CD4-positive, alpha-beta T cell treated with Interleukin-15 for 4 hours (primary cell): ENCODE results near the gene TRAF3IP1.

Experiments used
- DNase-seq: peaks from one replicate; pipeline ENCODE4 v3.0.0-alpha.2; 2020; ENCODE audit warnings: low spot score

The TRAF3IP1 gene

GRCh38 chr2:238449241-238449640, 128.9 kb downstream of the TRAF3IP1 start:
- no peak for DNase-seq

DNA sequence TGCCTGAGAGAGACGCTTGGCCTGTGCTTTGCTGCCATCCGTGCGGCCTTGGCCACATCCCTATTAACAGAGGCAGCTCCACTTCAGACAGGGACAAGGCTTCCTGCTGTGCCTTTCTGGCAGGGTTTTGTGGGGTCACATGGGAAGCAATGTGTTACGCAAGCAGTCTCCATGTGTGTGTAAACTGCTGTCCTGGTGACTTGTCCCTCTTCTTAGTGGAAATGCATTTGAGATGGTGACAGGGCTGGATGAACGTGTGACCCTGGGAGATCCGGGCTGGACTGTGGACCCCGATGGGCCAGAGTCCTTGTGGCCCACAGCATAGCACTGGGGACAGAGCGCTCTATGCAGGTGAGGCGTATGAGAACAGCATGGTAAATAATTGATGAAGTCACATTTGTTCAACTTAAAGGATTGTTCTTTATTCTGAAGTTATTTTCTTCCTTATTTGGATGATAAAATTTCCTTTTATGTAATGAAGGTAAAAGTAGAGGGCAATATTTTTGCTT, 129.6 kb downstream of the TRAF3IP1 start:
- no peak for DNase-seq

GRCh38 chr2:238450440-238450861, 130.1 kb downstream of the TRAF3IP1 start:
- no peak for DNase-seq
